ENCODE results near the gene SUMO4.

GRCh38 chr6:149371154-149371553, 28.9 kb upstream of the SUMO4 start:
- TF ChIP-seq CTCF (IDR thresholded peaks at IDR 0.05) (no peak), REST (IDR thresholded peaks at IDR 0.05; ENCODE audit: insufficient read depth in 1 of 2, low read depth in 2 of 2, low read length in 1 of 2) (no peak), POLR2AphosphoS5 (IDR thresholded peaks at IDR 0.05; ENCODE audit: low read depth, low read length) (no peak)
